Retinal pigment epithelial cell (primary cell): ENCODE data around the gene UBTD2.

Source experiments
- DNase-seq: peaks from one replicate; pipeline ENCODE4 v3.0.0-alpha.2; 2010; ENCODE audit warnings: low read depth
- H3K4me3 ChIP-seq: 2 replicates; pipeline ENCODE4 v1.5.1; 2011; ENCODE audit warnings: mild to moderate bottlenecking, low read length, control low read depth, moderate library complexity
- TF ChIP-seq, protein P1 (sequence below): conservative IDR thresholded peaks from 2 replicates; pipeline ENCODE4 v1.5.1; 2011; ENCODE audit warnings: low read depth, low read length, control low read depth, inconsistent platforms

UBTD2 gene

GRCh38 chr5:172167895-172168294 lies 115.7 kb downstream of the UBTD2 start:
- DNase-seq, result no peak
- H3K4me3 ChIP-seq, result no peak overlapping the region
- TF ChIP-seq, protein P1, sequence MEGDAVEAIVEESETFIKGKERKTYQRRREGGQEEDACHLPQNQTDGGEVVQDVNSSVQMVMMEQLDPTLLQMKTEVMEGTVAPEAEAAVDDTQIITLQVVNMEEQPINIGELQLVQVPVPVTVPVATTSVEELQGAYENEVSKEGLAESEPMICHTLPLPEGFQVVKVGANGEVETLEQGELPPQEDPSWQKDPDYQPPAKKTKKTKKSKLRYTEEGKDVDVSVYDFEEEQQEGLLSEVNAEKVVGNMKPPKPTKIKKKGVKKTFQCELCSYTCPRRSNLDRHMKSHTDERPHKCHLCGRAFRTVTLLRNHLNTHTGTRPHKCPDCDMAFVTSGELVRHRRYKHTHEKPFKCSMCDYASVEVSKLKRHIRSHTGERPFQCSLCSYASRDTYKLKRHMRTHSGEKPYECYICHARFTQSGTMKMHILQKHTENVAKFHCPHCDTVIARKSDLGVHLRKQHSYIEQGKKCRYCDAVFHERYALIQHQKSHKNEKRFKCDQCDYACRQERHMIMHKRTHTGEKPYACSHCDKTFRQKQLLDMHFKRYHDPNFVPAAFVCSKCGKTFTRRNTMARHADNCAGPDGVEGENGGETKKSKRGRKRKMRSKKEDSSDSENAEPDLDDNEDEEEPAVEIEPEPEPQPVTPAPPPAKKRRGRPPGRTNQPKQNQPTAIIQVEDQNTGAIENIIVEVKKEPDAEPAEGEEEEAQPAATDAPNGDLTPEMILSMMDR, result no peak

GRCh38 chr5:172166030-172166826 lies 117.3 kb downstream of the UBTD2 start:
- TF ChIP-seq, protein P1, result no peak
- no peak for DNase-seq
- H3K4me3 ChIP-seq, result no peak overlapping the region

DNA sequence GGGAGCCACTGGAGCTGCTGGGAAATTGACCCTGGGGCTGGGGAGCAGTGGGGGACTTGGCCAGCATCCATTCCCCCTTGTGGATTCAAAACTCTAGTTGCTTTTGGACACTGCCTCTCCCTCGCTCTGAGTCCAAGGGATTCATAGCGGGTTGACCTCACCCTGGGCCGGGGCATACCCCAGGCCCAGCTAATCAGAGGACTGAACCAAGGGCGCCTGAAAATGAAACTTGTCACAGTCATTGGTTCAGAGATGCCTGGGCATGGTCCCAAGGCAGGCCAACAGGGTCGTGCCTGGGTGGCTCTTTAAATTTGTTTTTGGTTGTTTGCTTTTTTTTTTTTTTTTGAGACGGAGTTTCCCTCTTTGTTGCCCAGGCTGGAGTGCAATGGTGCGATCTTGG lies 118.1 kb downstream of the UBTD2 start:
- no peak overlapping the region for H3K4me3 ChIP-seq
- TF ChIP-seq, protein P1, result no peak
- no peak for DNase-seq

- DNase-seq, result no peak
- TF ChIP-seq, protein P1, result no peak
- H3K4me3 ChIP-seq, result no peak overlapping the region
Measured at GRCh38 chr5:172164769-172165212, 118.8 kb downstream of the UBTD2 start.

- DNase-seq, result no peak
- no peak overlapping the region for H3K4me3 ChIP-seq
- TF ChIP-seq, protein P1, result no peak
Measured at GRCh38 chr5:172163346-172163745, 120.2 kb downstream of the UBTD2 start.

DNA sequence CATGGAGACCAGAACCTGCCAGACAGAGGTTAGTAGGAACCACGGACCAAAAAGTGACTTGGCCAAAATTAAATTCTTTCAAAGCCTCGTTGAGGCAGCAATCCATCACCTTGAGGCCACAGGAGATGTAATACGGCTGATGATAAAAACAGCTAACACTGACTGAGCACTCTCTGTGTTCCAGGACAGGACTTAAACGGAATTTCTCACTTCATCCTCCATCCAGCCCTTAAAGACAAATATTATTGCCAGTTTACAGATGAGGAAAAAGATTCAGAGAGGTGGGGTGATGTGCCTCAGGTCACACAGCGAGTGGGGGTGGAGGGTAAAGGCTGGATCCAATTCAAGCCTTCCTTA lies 120.6 kb downstream of the UBTD2 start:
- no peak overlapping the region for H3K4me3 ChIP-seq
- no peak for DNase-seq
- TF ChIP-seq, protein P1, result no peak

GRCh38 chr5:172162323-172162986 lies 121.1 kb downstream of the UBTD2 start:
- H3K4me3 ChIP-seq, result no peak overlapping the region
- DNase-seq, result no peak
- TF ChIP-seq, protein P1, result no peak
